Endothelial cell of umbilical vein (primary cell): Measurements from ENCODE around the gene SUV39H1. TPM values are rescaled to one million over a fixed set of nuclear protein-coding genes. Genes with fewer than 3 reads are reported as not detected.

Source experiments
- BruUV-seq: library from RNA; stranded (reverse); fragments of 400-500 nt; replicated peaks from 2 replicates; lab custom pipeline; 2021; lab: Mats Ljungman, UMichigan
- CTCF ChIA-PET: fragments of 300-600, 350-600 bp; sonication (Branson Sonifier 250); formaldehyde crosslinking; loops from one replicate; lab custom pipeline; 2021; ENCODE audit warnings: antibody characterized with exemption, inconsistent platforms; lab: Charles Lee
- POLR2A ChIA-PET: fragments of 300-600, 350-600 bp; sonication (Branson Sonifier 250); formaldehyde crosslinking; loops from one replicate; lab custom pipeline; 2021; ENCODE audit warnings: antibody characterized with exemption, inconsistent platforms; lab: Charles Lee
- DNase-seq: peaks from one replicate; pipeline ENCODE4 v3.0.0-alpha.2; 2011; ENCODE audit warnings: low read depth, low spot score
- FAIRE-seq: peaks from 2 replicates; lab custom pipeline; 2011; peaks lifted over from hg19 to GRCh38; lab: Jason Lieb, UNC
- H2AFZ ChIP-seq: 2 replicates; pipeline ENCODE4 v1.6.0; 2012; ENCODE audit warnings: low read depth, low read length, control low read depth, inconsistent platforms
- H3K27ac ChIP-seq: 2 replicates; pipeline ENCODE4 v1.5.1; 2011; ENCODE audit warnings: low read depth, mild to moderate bottlenecking, control low read depth, low read length, moderate library complexity; ENCODE audit not compliant: insufficient read depth
- H3K27me3 ChIP-seq, 2 experiments: 2 replicates each; pipeline versions ENCODE4 v1.6.0 to v1.6.1; 2011; ENCODE audit warnings: low read length in 2 of 2, mixed read lengths in 1 of 2; ENCODE audit not compliant: control insufficient read depth in 2 of 2, insufficient read depth in 2 of 2
- H3K36me3 ChIP-seq, 2 experiments: 2 replicates in 1 of 2; 3 replicates in 1 of 2; pipeline ENCODE4 v1.5.1; 2011; ENCODE audit warnings: low read length in 2 of 2, mild to moderate bottlenecking in 1 of 2, moderate library complexity in 1 of 2; ENCODE audit not compliant: control insufficient read depth in 2 of 2, insufficient read depth in 2 of 2; ENCODE audit errors: extremely low read depth in 1 of 2
- H3K4me1 ChIP-seq: 3 replicates; pipeline ENCODE4 v1.5.1; 2011; ENCODE audit warnings: mild to moderate bottlenecking, low read length; ENCODE audit not compliant: control insufficient read depth, insufficient read depth; ENCODE audit errors: extremely low read depth
- H3K4me2 ChIP-seq: 2 replicates; pipeline ENCODE4 v1.6.1; 2011; ENCODE audit warnings: low read length, control low read depth, mixed read lengths; ENCODE audit not compliant: insufficient read depth
- H3K4me3 ChIP-seq, 3 experiments: fragments of 200-600 bp in 1 of 3; sonication (generic), shearing (Covaris generic) in 1 of 3; replicated peaks in 1 of 3; 2 replicates each; pipeline ENCODE4 v1.5.1; 2011 to 2016; ENCODE audit warnings: control low read depth in 3 of 3, low read length in 3 of 3, mild to moderate bottlenecking in 2 of 3, inconsistent platforms in 1 of 3, low read depth in 1 of 3, moderate library complexity in 1 of 3; ENCODE audit not compliant: insufficient read depth in 1 of 3
- H3K79me2 ChIP-seq: 2 replicates; pipeline ENCODE4 v1.6.0; 2012; ENCODE audit warnings: low read length, inconsistent platforms; ENCODE audit not compliant: control insufficient read depth, insufficient read depth
- H3K9ac ChIP-seq: replicated peaks from 2 replicates; pipeline ENCODE3; 2011; ENCODE audit warnings: low read length, control low read depth; ENCODE audit not compliant: insufficient read depth; ENCODE audit errors: extremely low read depth
- H3K9me1 ChIP-seq: replicated peaks from 3 replicates; pipeline ENCODE4 v1.6.0; 2011; ENCODE audit warnings: mild to moderate bottlenecking, low read length; ENCODE audit not compliant: control insufficient read depth, insufficient read depth; ENCODE audit errors: extremely low read depth
- H3K9me3 ChIP-seq: replicated peaks from 2 replicates; pipeline ENCODE4 v1.5.1; 2012; ENCODE audit warnings: low read length, inconsistent platforms; ENCODE audit not compliant: control insufficient read depth, insufficient read depth
- H4K20me1 ChIP-seq: replicated peaks from 2 replicates; pipeline ENCODE3; 2011; ENCODE audit warnings: mild to moderate bottlenecking, low read length; ENCODE audit not compliant: control insufficient read depth, insufficient read depth; ENCODE audit errors: extremely low read depth
- EZH2 ChIP-seq: IDR thresholded peaks from 2 replicates; pipeline ENCODE4 v1.6.1; 2012; ENCODE audit warnings: borderline replicate concordance, low read depth, mild to moderate bottlenecking, moderate library complexity, low read length, inconsistent platforms; ENCODE audit not compliant: severe bottlenecking
- FOS ChIP-seq: IDR thresholded peaks from 2 replicates; pipeline ENCODE4 v1.6.1; 2011; ENCODE audit warnings: mild to moderate bottlenecking, low read length, moderate library complexity, borderline replicate concordance; ENCODE audit not compliant: insufficient read depth
- GATA2 ChIP-seq: IDR thresholded peaks from 2 replicates; pipeline ENCODE4 v1.7.0; 2011; ENCODE audit warnings: low read depth, mild to moderate bottlenecking, moderate library complexity, mixed read lengths, low read length; ENCODE audit not compliant: insufficient read length, insufficient read depth
- JUN ChIP-seq: IDR thresholded peaks from 2 replicates; pipeline ENCODE4 v1.6.1; 2011; ENCODE audit warnings: borderline replicate concordance, low read depth; ENCODE audit not compliant: insufficient read length, insufficient read depth
- MYC ChIP-seq: IDR thresholded peaks from one replicate; pipeline ENCODE4 v1.6.1; 2011; ENCODE audit warnings: mild to moderate bottlenecking, low read depth, low read length
- POLR2A ChIP-seq: IDR thresholded peaks from 2 replicates; pipeline ENCODE4 v1.6.1; 2012; ENCODE audit warnings: low read depth, mild to moderate bottlenecking, control low read depth, low read length
- POLR2AphosphoS5 ChIP-seq: IDR thresholded peaks from 2 replicates; pipeline ENCODE4 v1.6.1; 2012; ENCODE audit warnings: low read depth, mild to moderate bottlenecking, control low read depth, low read length, moderate library complexity; ENCODE audit not compliant: insufficient read depth
- dilution Hi-C: fragments of 300-500 bp; cut with MboI; formaldehyde crosslinking; loops from one replicate; pipeline ENCODE4 v1.15.0; 2019; ENCODE audit warnings: low sequenced_read_pairs; ENCODE audit not compliant: extremely low pct_ligation_motif_present
- intact Hi-C: fragments of 100-400 bp; cut with micrococcal nuclease; formaldehyde crosslinking; loops from one replicate; pipeline ENCODE4 v1.10.0; 2022
- polyA plus RNA-seq, 4 experiments: library from polyadenylated mRNA; depleted of rRNA in 3 of 4; stranded (reverse) in 3 of 4; unstranded in 1 of 4; fragments of >200 nt; gene quantifications; 2 replicates each; pipeline versions ENCODE4 v1.2.1 to v1.2.3, GENCODE V29; 2011 to 2012; ENCODE audit warnings: missing spikeins in 1 of 4
- total RNA-seq: library from RNA; stranded (reverse); gene quantifications from 2 replicates; pipeline ENCODE4 v1.2.3, GENCODE V29; 2021
- TF ChIP-seq, protein P1 (sequence below): IDR thresholded peaks from 2 replicates; pipeline ENCODE4 v1.6.1; 2011; ENCODE audit not compliant: insufficient read depth, insufficient read length
- TF ChIP-seq, protein P2 (sequence below), 2 donors: IDR thresholded peaks; 1 replicate in 1 of 2; 2 replicates in 1 of 2; pipeline ENCODE4 v1.5.1; 2011; ENCODE audit warnings: low read length in 2 of 2, mild to moderate bottlenecking in 2 of 2, moderate library complexity in 2 of 2, control low read depth in 1 of 2, inconsistent platforms in 1 of 2, low read depth in 1 of 2; ENCODE audit not compliant: insufficient read depth in 1 of 2; ENCODE audit errors: extremely low read depth in 1 of 2

The SUV39H1 gene
- total and polyA plus RNA-seq, 2 donors (not counting 3 experiments of a cell fraction or from before 2014, with no cell fraction given), result 18.2 to 19.0 TPM

DNA sequence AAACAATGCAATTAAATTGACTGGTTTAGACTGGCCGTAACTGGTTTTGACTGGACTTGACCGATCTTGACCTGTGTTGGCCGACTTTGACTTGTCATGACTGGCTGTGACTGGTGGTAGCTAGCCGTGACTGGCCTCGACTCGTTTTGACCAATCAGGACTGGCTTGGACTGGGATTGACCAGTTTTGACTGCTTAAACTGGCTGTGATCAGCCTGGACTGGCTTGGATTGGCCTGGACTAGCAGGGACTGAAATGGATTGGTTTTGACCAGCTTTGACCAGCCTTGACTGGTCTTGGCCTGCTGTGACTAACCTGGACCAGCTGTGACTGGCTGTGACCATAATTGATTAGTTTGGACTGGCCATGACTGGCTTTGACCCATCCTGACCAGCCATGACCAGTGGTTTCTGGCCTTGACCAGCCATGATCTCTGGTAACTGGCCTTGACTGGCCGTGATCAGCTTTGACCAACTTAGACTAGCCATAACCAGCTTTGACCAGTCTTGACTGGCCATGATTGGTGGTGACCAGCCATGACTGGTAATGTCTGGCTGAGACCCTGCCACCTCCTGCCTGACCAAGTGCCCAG, 13.1 kb downstream of the SUV39H1 start:
- H3K9ac ChIP-seq, result no peak overlapping the region
- H3K4me1 ChIP-seq, result no peaks in the 10 kb centered on the region
- ChIA-PET POLR2A (no interaction called here), CTCF (no interaction called here)
- no peaks in the 10 kb centered on the region for H3K36me3 ChIP-seq
- no peak overlapping the region for H2AFZ ChIP-seq
- no peak overlapping the region for H3K4me3 ChIP-seq
- no peaks in the 10 kb centered on the region for H4K20me1 ChIP-seq
- no peak for DNase-seq
- BruUV-seq, result no TSS peak
- TF ChIP-seq, protein P1, sequence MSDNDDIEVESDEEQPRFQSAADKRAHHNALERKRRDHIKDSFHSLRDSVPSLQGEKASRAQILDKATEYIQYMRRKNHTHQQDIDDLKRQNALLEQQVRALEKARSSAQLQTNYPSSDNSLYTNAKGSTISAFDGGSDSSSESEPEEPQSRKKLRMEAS, result no peak
- no peak for TF ChIP-seq JUN
- no peak for TF ChIP-seq GATA2
- TF ChIP-seq POLR2A, result no peak
- TF ChIP-seq, protein P2, sequence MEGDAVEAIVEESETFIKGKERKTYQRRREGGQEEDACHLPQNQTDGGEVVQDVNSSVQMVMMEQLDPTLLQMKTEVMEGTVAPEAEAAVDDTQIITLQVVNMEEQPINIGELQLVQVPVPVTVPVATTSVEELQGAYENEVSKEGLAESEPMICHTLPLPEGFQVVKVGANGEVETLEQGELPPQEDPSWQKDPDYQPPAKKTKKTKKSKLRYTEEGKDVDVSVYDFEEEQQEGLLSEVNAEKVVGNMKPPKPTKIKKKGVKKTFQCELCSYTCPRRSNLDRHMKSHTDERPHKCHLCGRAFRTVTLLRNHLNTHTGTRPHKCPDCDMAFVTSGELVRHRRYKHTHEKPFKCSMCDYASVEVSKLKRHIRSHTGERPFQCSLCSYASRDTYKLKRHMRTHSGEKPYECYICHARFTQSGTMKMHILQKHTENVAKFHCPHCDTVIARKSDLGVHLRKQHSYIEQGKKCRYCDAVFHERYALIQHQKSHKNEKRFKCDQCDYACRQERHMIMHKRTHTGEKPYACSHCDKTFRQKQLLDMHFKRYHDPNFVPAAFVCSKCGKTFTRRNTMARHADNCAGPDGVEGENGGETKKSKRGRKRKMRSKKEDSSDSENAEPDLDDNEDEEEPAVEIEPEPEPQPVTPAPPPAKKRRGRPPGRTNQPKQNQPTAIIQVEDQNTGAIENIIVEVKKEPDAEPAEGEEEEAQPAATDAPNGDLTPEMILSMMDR (IDR thresholded peaks at IDR 0.05; ENCODE audit: extremely low read depth in 1 of 2, insufficient read depth in 1 of 2, low read depth in 1 of 2, low read length in 2 of 2), result no peak
- no peak for TF ChIP-seq FOS
- no peak for TF ChIP-seq MYC
- TF ChIP-seq POLR2AphosphoS5, result no peak
- TF ChIP-seq EZH2, result no peak
- H3K27ac ChIP-seq, result no peak overlapping the region
- no peak overlapping the region for H3K4me2 ChIP-seq
- no peaks in the 10 kb centered on the region for H3K9me1 ChIP-seq
- no peaks in the 10 kb centered on the region for H3K79me2 ChIP-seq
- no peaks in the 10 kb centered on the region for H3K9me3 ChIP-seq
- FAIRE-seq, result no peak
- H3K27me3 ChIP-seq, result peaks cover 0 to 2% of the 10 kb centered on the region in 2 experiments
- dilution Hi-C loops, result no loop called here
- intact Hi-C loops, result no loop called here
